SK-N-SH (cell line): ENCODE results near the gene CTNNA3. TPM values are rescaled to one million over a fixed set of nuclear protein-coding genes. Genes with fewer than 3 reads are reported as not detected.
A peak's percentile ranks its signal among the peaks of the same experiment; 100 is the strongest.

ENCODE experiments used
- CTCF ChIA-PET: fragments of 300-600, 350-600 bp; formaldehyde crosslinking; extraction: SDS; loops from one replicate; lab custom pipeline; 2021; lab: Yijun Ruan, JAX
- POLR2A ChIA-PET: fragments of 350-600 bp; sonication (Branson Sonifier 250); formaldehyde crosslinking; extraction: SDS; loops from one replicate; lab custom pipeline; 2020; ENCODE audit warnings: antibody characterized with exemption, inconsistent platforms; lab: Yijun Ruan, JAX
- DNase-seq: peaks from one replicate; pipeline ENCODE4 v3.0.0; 2012
- H2AFZ ChIP-seq: fragments of 200-600 bp; sonication (generic); 2 replicates; pipeline ENCODE4 v1.8.1; 2016; ENCODE audit warnings: antibody characterized with exemption, mild to moderate bottlenecking, low read depth
- H3F3A ChIP-seq: fragments of 200-600 bp; sonication (generic); replicated peaks from 2 replicates; pipeline ENCODE3; 2016; ENCODE audit warnings: antibody characterized with exemption, mild to moderate bottlenecking; ENCODE audit not compliant: insufficient read depth
- H3K27ac ChIP-seq, 2 experiments: fragments of 200-500 bp in 1 of 2; fragments of 200-600 bp in 1 of 2; sonication (Bioruptor generic) in 1 of 2; sonication (generic), shearing (Covaris generic) in 1 of 2; 2 replicates each; pipeline versions ENCODE4 v1.5.1 to v1.6.1; 2014 to 2016; ENCODE audit warnings: low read depth in 2 of 2, inconsistent platforms in 1 of 2, low read length in 1 of 2, mild to moderate bottlenecking in 1 of 2, mixed read lengths in 1 of 2
- H3K27me3 ChIP-seq: fragments of 200-600 bp; sonication (generic), shearing (Covaris generic); 2 replicates; pipeline ENCODE4 v1.6.1; 2016; ENCODE audit warnings: mixed run types; ENCODE audit not compliant: insufficient read depth
- H3K36me3 ChIP-seq, 2 experiments: fragments of 200-500 bp in 1 of 2; fragments of 200-600 bp in 1 of 2; sonication (Bioruptor generic) in 1 of 2; sonication (generic) in 1 of 2; replicated peaks in 1 of 2; 2 replicates each; pipeline versions ENCODE3 to v1.5.1; 2014 to 2016; ENCODE audit warnings: low read length in 1 of 2, mild to moderate bottlenecking in 1 of 2; ENCODE audit not compliant: insufficient read depth in 2 of 2, control insufficient read depth in 1 of 2
- H3K4me1 ChIP-seq, 2 experiments: fragments of 200-500 bp in 1 of 2; fragments of 200-600 bp in 1 of 2; sonication (Bioruptor generic) in 1 of 2; sonication (generic), shearing (Covaris generic) in 1 of 2; 2 replicates each; pipeline versions ENCODE4 v1.5.1 to v1.6.1; 2014 to 2016; ENCODE audit warnings: low read depth in 1 of 2, low read length in 1 of 2, mixed run types in 1 of 2; ENCODE audit not compliant: insufficient read depth in 2 of 2, control insufficient read depth in 1 of 2
- H3K4me2 ChIP-seq: fragments of 200-600 bp; sonication (generic), shearing (Covaris generic); 2 replicates; pipeline ENCODE4 v1.6.1; 2017; ENCODE audit warnings: mixed run types
- H3K4me3 ChIP-seq, 2 experiments: fragments of 200-500 bp in 1 of 2; fragments of 200-600 bp in 1 of 2; sonication (Bioruptor generic) in 1 of 2; sonication (generic), shearing (Covaris generic) in 1 of 2; 2 replicates each; pipeline versions ENCODE4 v1.5.1 to v1.8.1; 2014 to 2016; ENCODE audit warnings: low read depth in 2 of 2, inconsistent platforms in 1 of 2, low read length in 1 of 2, mild to moderate bottlenecking in 1 of 2, mixed read lengths in 1 of 2, moderate library complexity in 1 of 2
- H3K79me2 ChIP-seq: fragments of 200-600 bp; sonication (generic); 2 replicates; pipeline ENCODE4 v1.8.1; 2017; ENCODE audit warnings: mild to moderate bottlenecking; ENCODE audit not compliant: insufficient read depth
- H3K9ac ChIP-seq: fragments of 200-600 bp; sonication (generic); 2 replicates; pipeline ENCODE4 v1.6.1; 2017; ENCODE audit warnings: mixed run types
- H3K9me2 ChIP-seq: fragments of 200-600 bp; sonication (generic); 2 replicates; pipeline ENCODE4 v1.6.1; 2017; ENCODE audit warnings: mixed run types
- H3K9me3 ChIP-seq: fragments of 200-600 bp; sonication (generic); 2 replicates; pipeline ENCODE4 v1.6.1; 2017; ENCODE audit warnings: mixed run types, mild to moderate bottlenecking, moderate library complexity
- H4K20me1 ChIP-seq: fragments of 200-600 bp; sonication (generic); 2 replicates; pipeline ENCODE4 v1.6.1; 2017; ENCODE audit warnings: mild to moderate bottlenecking, mixed run types; ENCODE audit not compliant: insufficient read depth
- CHD2 ChIP-seq: fragments of 150-350 bp; IDR thresholded peaks from 2 replicates; pipeline ENCODE4 v1.6.1; 2018; ENCODE audit warnings: low read length; ENCODE audit not compliant: partially characterized antibody
- EP300 ChIP-seq, 2 experiments: IDR thresholded peaks; 2 replicates each; pipeline versions ENCODE4 v1.4.0 to v1.6.1; 2012; ENCODE audit warnings: borderline replicate concordance in 1 of 2, low read depth in 1 of 2, low read length in 1 of 2
- FOXJ3 ChIP-seq: sonication (generic); formaldehyde crosslinking; IDR thresholded peaks from 2 replicates; pipeline ENCODE4 v1.5.1; 2020; ENCODE audit warnings: mild to moderate bottlenecking, missing genetic modification reagents
- GATA2 ChIP-seq: sonication (generic); formaldehyde crosslinking; IDR thresholded peaks from 2 replicates; pipeline ENCODE4 v1.5.0; 2020; ENCODE audit warnings: mild to moderate bottlenecking, missing genetic modification reagents
- JUND ChIP-seq: IDR thresholded peaks from 2 replicates; pipeline ENCODE4 v1.4.0; 2012
- MEF2A ChIP-seq: IDR thresholded peaks from 2 replicates; pipeline ENCODE4 v1.4.0; 2012; ENCODE audit warnings: low read depth, borderline replicate concordance
- NFIC ChIP-seq: IDR thresholded peaks from 2 replicates; pipeline ENCODE4 v1.4.0; 2012; ENCODE audit warnings: borderline replicate concordance
- NRF1 ChIP-seq: IDR thresholded peaks from 2 replicates; pipeline ENCODE4 v1.6.1; 2012; ENCODE audit warnings: low read depth, mild to moderate bottlenecking, low read length
- POLR2AphosphoS5 ChIP-seq: IDR thresholded peaks from 2 replicates; pipeline ENCODE4 v1.6.1; 2012; ENCODE audit warnings: low read depth, low read length
- RAD21 ChIP-seq: IDR thresholded peaks from 2 replicates; pipeline ENCODE4 v1.6.1; 2012; ENCODE audit warnings: mild to moderate bottlenecking, low read length
- RCOR1 ChIP-seq: fragments of 150-350 bp; IDR thresholded peaks from 2 replicates; pipeline ENCODE4 v1.6.1; 2017; ENCODE audit warnings: antibody characterized with exemption, low read length
- RFX5 ChIP-seq: IDR thresholded peaks from 2 replicates; pipeline ENCODE4 v1.6.1; 2012; ENCODE audit warnings: mild to moderate bottlenecking, improper control_type of control experiment, low read length
- RXRA ChIP-seq: IDR thresholded peaks from 2 replicates; pipeline ENCODE4 v1.4.0; 2012; ENCODE audit warnings: low read depth, mild to moderate bottlenecking, borderline replicate concordance
- SIN3A ChIP-seq: IDR thresholded peaks from 2 replicates; pipeline ENCODE4 v1.6.1; 2012; ENCODE audit warnings: low read depth, mild to moderate bottlenecking, low read length, moderate library complexity, borderline replicate concordance
- SMC3 ChIP-seq: IDR thresholded peaks from 2 replicates; pipeline ENCODE4 v1.6.1; 2012; ENCODE audit warnings: low read depth, low read length, improper control_type of control experiment
- TEAD4 ChIP-seq: IDR thresholded peaks from 2 replicates; pipeline ENCODE4 v1.4.0; 2012; ENCODE audit warnings: mild to moderate bottlenecking, borderline replicate concordance; ENCODE audit not compliant: insufficient read depth
- YY1 ChIP-seq: IDR thresholded peaks from 2 replicates; pipeline ENCODE4 v1.4.0; 2012; ENCODE audit warnings: low read depth, mild to moderate bottlenecking
- WGBS: methylation state at CpG from one replicate; pipeline ENCODE4 v1.1.6; 2017; ENCODE audit warnings: low lambda C conversion rate; 5-methylcytosine and 5-hydroxymethylcytosine counted together
- polyA plus RNA-seq, 3 experiments: library from polyadenylated mRNA; depleted of rRNA; stranded (reverse); fragments of >200 nt; gene quantifications; 2 replicates each; pipeline ENCODE4 v1.2.3, GENCODE V29; 2012
- TF ChIP-seq, protein P1 (sequence below): IDR thresholded peaks from 2 replicates; pipeline ENCODE4; 2012
- TF ChIP-seq, protein P2 (sequence below): fragments of 150-350 bp; IDR thresholded peaks from 2 replicates; pipeline ENCODE4 v1.6.1; 2016; ENCODE audit warnings: mild to moderate bottlenecking, low read depth, low read length
- TF ChIP-seq, protein P3 (sequence below): IDR thresholded peaks from 2 replicates; pipeline ENCODE4 v1.4.0; 2012; ENCODE audit warnings: low read depth, borderline replicate concordance
- TF ChIP-seq, protein P4 (sequence below): IDR thresholded peaks from 2 replicates; pipeline ENCODE4 v1.6.1; 2012; ENCODE audit warnings: mild to moderate bottlenecking, low read depth, low read length, moderate library complexity
- TF ChIP-seq, protein P5 (sequence below): fragments of 200-600 bp; sonication (generic); IDR thresholded peaks from 2 replicates; pipeline ENCODE4 v1.6.1; 2017; ENCODE audit warnings: antibody characterized with exemption, mild to moderate bottlenecking, moderate library complexity

Gene CTNNA3
- polyA plus RNA-seq, 1 of the 3 experiments (the other 2 are of a cell fraction) = not detected

DNA sequence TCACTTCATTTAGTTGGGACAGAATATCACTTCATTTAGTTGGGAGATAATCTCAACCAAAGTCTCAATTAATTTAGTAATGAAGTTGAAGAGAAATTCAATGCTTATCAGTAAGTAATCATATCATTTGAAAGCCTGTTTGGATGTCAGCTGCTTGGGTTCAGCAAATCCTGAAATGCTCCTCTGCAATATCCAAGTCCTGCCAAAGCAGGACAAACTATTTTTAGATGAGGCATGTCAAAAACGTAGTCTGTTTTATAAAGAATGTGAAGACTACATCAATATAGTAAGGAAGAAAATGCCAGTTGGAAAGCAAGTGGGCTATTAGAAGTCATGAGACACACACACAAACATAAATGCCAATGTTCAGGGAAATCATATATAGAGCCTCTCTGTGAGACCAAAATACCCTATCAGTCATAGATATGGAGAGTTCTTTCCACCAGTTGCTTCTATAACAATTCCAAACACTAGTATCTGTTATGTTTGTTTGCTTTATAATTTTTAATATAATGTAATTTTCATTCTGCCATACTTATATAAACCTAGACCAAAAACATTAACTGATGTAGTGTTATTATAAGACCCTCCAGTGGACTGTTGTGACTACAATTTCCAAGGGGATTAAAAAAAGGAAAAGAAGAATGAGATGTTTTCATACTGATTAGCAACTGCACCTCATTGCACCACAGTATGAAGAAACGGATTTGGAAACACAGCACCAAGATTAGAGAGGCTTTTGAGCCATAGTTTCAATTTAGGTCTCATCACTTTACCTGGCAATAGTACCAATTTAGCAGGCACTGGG, 609.5 kb downstream of the CTNNA3 start (continued):
- TF ChIP-seq, protein P1, sequence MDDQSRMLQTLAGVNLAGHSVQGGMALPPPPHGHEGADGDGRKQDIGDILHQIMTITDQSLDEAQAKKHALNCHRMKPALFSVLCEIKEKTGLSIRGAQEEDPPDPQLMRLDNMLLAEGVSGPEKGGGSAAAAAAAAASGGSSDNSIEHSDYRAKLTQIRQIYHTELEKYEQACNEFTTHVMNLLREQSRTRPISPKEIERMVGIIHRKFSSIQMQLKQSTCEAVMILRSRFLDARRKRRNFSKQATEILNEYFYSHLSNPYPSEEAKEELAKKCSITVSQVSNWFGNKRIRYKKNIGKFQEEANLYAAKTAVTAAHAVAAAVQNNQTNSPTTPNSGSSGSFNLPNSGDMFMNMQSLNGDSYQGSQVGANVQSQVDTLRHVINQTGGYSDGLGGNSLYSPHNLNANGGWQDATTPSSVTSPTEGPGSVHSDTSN = no peak
- TF ChIP-seq, protein P2, sequence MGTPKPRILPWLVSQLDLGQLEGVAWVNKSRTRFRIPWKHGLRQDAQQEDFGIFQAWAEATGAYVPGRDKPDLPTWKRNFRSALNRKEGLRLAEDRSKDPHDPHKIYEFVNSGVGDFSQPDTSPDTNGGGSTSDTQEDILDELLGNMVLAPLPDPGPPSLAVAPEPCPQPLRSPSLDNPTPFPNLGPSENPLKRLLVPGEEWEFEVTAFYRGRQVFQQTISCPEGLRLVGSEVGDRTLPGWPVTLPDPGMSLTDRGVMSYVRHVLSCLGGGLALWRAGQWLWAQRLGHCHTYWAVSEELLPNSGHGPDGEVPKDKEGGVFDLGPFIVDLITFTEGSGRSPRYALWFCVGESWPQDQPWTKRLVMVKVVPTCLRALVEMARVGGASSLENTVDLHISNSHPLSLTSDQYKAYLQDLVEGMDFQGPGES = no peak
- TF ChIP-seq RFX5 = no peak
- TF ChIP-seq RCOR1 = no peak
- no peak for TF ChIP-seq SMC3

DNA sequence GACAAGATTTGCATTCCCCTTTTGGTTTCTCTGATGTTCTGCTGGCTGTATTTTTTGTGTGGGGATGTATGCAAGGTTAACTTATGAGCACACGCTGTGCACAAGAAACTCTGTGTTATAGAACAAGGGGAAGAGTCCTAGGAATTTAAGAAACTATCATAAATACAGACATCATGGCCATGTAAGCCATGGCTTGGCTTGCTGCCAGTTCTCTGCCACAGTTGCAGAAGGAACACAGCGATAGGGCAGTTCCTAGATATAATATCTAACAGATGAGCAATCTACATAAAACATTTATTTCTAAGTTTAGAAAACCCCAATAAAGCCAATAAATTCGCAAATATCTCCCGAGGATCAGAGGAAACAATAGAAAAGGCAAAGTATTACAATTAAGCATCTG, 616.9 kb downstream of the CTNNA3 start:
- H3K27me3 ChIP-seq = peaks cover 10% of the 10 kb centered on the region; the same call in 1 of the 2 replicates
- CTCF ChIA-PET = no interaction called here
- no peak for TF ChIP-seq CHD2
- TF ChIP-seq RAD21 = no peak
- no peak for TF ChIP-seq RFX5
- TF ChIP-seq, protein P3, sequence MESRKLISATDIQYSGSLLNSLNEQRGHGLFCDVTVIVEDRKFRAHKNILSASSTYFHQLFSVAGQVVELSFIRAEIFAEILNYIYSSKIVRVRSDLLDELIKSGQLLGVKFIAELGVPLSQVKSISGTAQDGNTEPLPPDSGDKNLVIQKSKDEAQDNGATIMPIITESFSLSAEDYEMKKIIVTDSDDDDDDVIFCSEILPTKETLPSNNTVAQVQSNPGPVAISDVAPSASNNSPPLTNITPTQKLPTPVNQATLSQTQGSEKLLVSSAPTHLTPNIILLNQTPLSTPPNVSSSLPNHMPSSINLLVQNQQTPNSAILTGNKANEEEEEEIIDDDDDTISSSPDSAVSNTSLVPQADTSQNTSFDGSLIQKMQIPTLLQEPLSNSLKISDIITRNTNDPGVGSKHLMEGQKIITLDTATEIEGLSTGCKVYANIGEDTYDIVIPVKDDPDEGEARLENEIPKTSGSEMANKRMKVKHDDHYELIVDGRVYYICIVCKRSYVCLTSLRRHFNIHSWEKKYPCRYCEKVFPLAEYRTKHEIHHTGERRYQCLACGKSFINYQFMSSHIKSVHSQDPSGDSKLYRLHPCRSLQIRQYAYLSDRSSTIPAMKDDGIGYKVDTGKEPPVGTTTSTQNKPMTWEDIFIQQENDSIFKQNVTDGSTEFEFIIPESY = no peak
- no peak for TF ChIP-seq SIN3A
- TF ChIP-seq TEAD4 = no peak
- no peak for TF ChIP-seq MEF2A
- no peak for TF ChIP-seq EP300 (IDR thresholded peaks at IDR 0.05; ENCODE audit: borderline replicate concordance in 1 of 2, low read depth in 1 of 2, low read length in 1 of 2)
- no peak for TF ChIP-seq POLR2AphosphoS5
- TF ChIP-seq, protein P4, sequence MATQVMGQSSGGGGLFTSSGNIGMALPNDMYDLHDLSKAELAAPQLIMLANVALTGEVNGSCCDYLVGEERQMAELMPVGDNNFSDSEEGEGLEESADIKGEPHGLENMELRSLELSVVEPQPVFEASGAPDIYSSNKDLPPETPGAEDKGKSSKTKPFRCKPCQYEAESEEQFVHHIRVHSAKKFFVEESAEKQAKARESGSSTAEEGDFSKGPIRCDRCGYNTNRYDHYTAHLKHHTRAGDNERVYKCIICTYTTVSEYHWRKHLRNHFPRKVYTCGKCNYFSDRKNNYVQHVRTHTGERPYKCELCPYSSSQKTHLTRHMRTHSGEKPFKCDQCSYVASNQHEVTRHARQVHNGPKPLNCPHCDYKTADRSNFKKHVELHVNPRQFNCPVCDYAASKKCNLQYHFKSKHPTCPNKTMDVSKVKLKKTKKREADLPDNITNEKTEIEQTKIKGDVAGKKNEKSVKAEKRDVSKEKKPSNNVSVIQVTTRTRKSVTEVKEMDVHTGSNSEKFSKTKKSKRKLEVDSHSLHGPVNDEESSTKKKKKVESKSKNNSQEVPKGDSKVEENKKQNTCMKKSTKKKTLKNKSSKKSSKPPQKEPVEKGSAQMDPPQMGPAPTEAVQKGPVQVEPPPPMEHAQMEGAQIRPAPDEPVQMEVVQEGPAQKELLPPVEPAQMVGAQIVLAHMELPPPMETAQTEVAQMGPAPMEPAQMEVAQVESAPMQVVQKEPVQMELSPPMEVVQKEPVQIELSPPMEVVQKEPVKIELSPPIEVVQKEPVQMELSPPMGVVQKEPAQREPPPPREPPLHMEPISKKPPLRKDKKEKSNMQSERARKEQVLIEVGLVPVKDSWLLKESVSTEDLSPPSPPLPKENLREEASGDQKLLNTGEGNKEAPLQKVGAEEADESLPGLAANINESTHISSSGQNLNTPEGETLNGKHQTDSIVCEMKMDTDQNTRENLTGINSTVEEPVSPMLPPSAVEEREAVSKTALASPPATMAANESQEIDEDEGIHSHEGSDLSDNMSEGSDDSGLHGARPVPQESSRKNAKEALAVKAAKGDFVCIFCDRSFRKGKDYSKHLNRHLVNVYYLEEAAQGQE = no peak
- TF ChIP-seq YY1 = no peak
- TF ChIP-seq, protein P5, sequence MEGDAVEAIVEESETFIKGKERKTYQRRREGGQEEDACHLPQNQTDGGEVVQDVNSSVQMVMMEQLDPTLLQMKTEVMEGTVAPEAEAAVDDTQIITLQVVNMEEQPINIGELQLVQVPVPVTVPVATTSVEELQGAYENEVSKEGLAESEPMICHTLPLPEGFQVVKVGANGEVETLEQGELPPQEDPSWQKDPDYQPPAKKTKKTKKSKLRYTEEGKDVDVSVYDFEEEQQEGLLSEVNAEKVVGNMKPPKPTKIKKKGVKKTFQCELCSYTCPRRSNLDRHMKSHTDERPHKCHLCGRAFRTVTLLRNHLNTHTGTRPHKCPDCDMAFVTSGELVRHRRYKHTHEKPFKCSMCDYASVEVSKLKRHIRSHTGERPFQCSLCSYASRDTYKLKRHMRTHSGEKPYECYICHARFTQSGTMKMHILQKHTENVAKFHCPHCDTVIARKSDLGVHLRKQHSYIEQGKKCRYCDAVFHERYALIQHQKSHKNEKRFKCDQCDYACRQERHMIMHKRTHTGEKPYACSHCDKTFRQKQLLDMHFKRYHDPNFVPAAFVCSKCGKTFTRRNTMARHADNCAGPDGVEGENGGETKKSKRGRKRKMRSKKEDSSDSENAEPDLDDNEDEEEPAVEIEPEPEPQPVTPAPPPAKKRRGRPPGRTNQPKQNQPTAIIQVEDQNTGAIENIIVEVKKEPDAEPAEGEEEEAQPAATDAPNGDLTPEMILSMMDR = no peak
- no peak for TF ChIP-seq FOXJ3
- no peak for TF ChIP-seq RXRA
- no peak for TF ChIP-seq NFIC
- TF ChIP-seq GATA2 = no peak
- no peak for TF ChIP-seq JUND
- TF ChIP-seq NRF1 = no peak
- no peaks in the 10 kb centered on the region for H3K9me3 ChIP-seq
- H3K4me3 ChIP-seq = no peak overlapping the region
- no peak overlapping the region for H3K4me2 ChIP-seq
- H4K20me1 ChIP-seq = no peaks in the 10 kb centered on the region
- POLR2A ChIA-PET = no interaction called here
- no peak overlapping the region for H2AFZ ChIP-seq
- H3K9me2 ChIP-seq = no peaks in the 10 kb centered on the region
- 2% methylated on average over 4 of the region's 4 CpGs for WGBS
- no peaks in the 10 kb centered on the region for H3K36me3 ChIP-seq
- DNase-seq = peak; percentile 4
- no peaks in the 10 kb centered on the region for H3K4me1 ChIP-seq
- no peaks in the 10 kb centered on the region for H3F3A ChIP-seq
- H3K9ac ChIP-seq = no peak overlapping the region
- H3K27ac ChIP-seq = no peak overlapping the region
- no peaks in the 10 kb centered on the region for H3K79me2 ChIP-seq
